Measurements from ENCODE around the gene COX7A2. TPM values are rescaled to one million over a fixed set of nuclear protein-coding genes. Genes with fewer than 3 reads are reported as not detected.

COX7A2 gene
- total RNA-seq, 1 donor from 2014 or later: 267 TPM

GRCh38 chr6:75196081-75196687 lies 47.4 kb downstream of the COX7A2 start:
- intact Hi-C loops (cut with DNase I): no loop called here
- H3K27me3 ChIP-seq (ENCODE audit: low read depth): peaks cover 10% of the 10 kb centered on the region
- TF ChIP-seq CTCF (IDR thresholded peaks at IDR 0.05): no peak
- H3K27ac ChIP-seq: no peak overlapping the region
- H3K36me3 ChIP-seq: no peaks in the 10 kb centered on the region
- H3K4me1 ChIP-seq: no peaks in the 10 kb centered on the region
- no peak for ATAC-seq
- no peak overlapping the region for H3K4me3 ChIP-seq
- no peak for DNase-seq
- no peaks in the 10 kb centered on the region for H3K9me3 ChIP-seq

GRCh38 chr6:75188221-75188925 lies 55.2 kb downstream of the COX7A2 start:
- no peak for DNase-seq
- no peak for TF ChIP-seq CTCF (IDR thresholded peaks at IDR 0.05)
- intact Hi-C loops (cut with DNase I): no loop called here
- Histone ChIP-seq H3K9me3 (peaks cover 4% of the 10 kb centered on the region), H3K4me1 (no peaks in the 10 kb centered on the region), H3K27ac (no peak overlapping the region), H3K36me3 (no peaks in the 10 kb centered on the region), H3K27me3 (ENCODE audit: low read depth) (no peaks in the 10 kb centered on the region), H3K4me3 (no peak overlapping the region)
- ATAC-seq: no peak

Other genes with a start within 250 kb of the COX7A2 start
- gene COL12A1, start 37.7 kb downstream of the COX7A2 start, total RNA-seq: 36.6 TPM
- gene TMEM30A, start 41.0 kb upstream of the COX7A2 start, total RNA-seq: 178 TPM
- gene FILIP1, start 250.0 kb upstream of the COX7A2 start, total RNA-seq: 17.4 TPM

All from lower lobe of right lung (tissue), 2 donors.